Brain microvascular endothelial cell (primary cell): ENCODE results near the gene MYCBP.

Experiments used
- DNase-seq: peaks from one replicate; pipeline ENCODE4 v3.0.0-alpha.2; 2020
- H3K27ac ChIP-seq: fragments of 250-450 bp; sonication (Bioruptor Pico); 2 replicates; pipeline ENCODE4 v1.5.1; 2020; ENCODE audit warnings: mild to moderate bottlenecking, moderate library complexity
- H3K27me3 ChIP-seq: fragments of 250-450 bp; sonication (Bioruptor Pico); replicated peaks from 2 replicates; pipeline ENCODE4 v1.5.1; 2020; ENCODE audit warnings: mild to moderate bottlenecking
- H3K36me3 ChIP-seq: fragments of 250-450 bp; sonication (Bioruptor Pico); replicated peaks from 2 replicates; pipeline ENCODE4 v1.5.1; 2020; ENCODE audit warnings: mild to moderate bottlenecking
- H3K4me3 ChIP-seq: 2 replicates; pipeline ENCODE4 v1.5.1; 2011; ENCODE audit warnings: low read depth, mild to moderate bottlenecking, control low read depth, low read length, moderate library complexity
- CTCF ChIP-seq: IDR thresholded peaks from 2 replicates; pipeline ENCODE4 v1.5.1; 2011; ENCODE audit warnings: low read depth, mild to moderate bottlenecking, moderate library complexity, low read length, control low read depth, inconsistent platforms; ENCODE audit errors: missing control alignments
- in situ Hi-C: cut with HindIII; loops from 2 replicates; pipeline ENCODE4 v1.10.0; 2017; ENCODE audit warnings: low sequenced_read_pairs, low pct_ligation_motif_present

MYCBP gene

GRCh38 chr1:38819040-38819439 is 54.1 kb downstream of the MYCBP start:
- in situ Hi-C loops = loop anchor here (25.0 kb wide), 1 partner anchor 782 kb away; the partner anchor contains the start of gene POU3F1
- Histone ChIP-seq H3K27ac (no peak overlapping the region), H3K36me3 (no peaks in the 10 kb centered on the region), H3K4me3 (no peak overlapping the region), H3K27me3 (peaks cover 59% of the 10 kb centered on the region)
- no peak for DNase-seq
- no peak for TF ChIP-seq CTCF

- H3K36me3 ChIP-seq = no peaks in the 10 kb centered on the region
- in situ Hi-C loops = loop anchor here (25.0 kb wide), 1 partner anchor 781 kb away; the partner anchor contains the start of gene POU3F1
- H3K27me3 ChIP-seq = peaks cover 60% of the 10 kb centered on the region
- peak; percentile 37 for TF ChIP-seq CTCF
- DNase-seq = no peak
- no peak overlapping the region for H3K27ac ChIP-seq
- peak overlapping the region; percentile 24 for H3K4me3 ChIP-seq
These were observed 54.8 kb downstream of the MYCBP start for GRCh38 chr1:38818175-38818976.

GRCh38 chr1:38817267-38818174 is 55.6 kb downstream of the MYCBP start:
- TF ChIP-seq CTCF = no peak
- H3K4me3 ChIP-seq = peak overlapping the region; percentile 5
- no peaks in the 10 kb centered on the region for H3K36me3 ChIP-seq
- H3K27me3 ChIP-seq = peaks cover 60% of the 10 kb centered on the region
- DNase-seq = no peak
- no peak overlapping the region for H3K27ac ChIP-seq
- in situ Hi-C loops = loop anchor here (25.0 kb wide), 1 partner anchor 780 kb away; the partner anchor contains the start of gene POU3F1

- TF ChIP-seq CTCF = no peak
- Histone ChIP-seq H3K27ac (no peak overlapping the region), H3K4me3 (no peak overlapping the region), H3K27me3 (peaks cover 53% of the 10 kb centered on the region), H3K36me3 (no peaks in the 10 kb centered on the region)
- in situ Hi-C loops = loop anchor here (25.0 kb wide), 1 partner anchor 779 kb away; the partner anchor contains the start of gene POU3F1
- no peak for DNase-seq
These were observed 57.1 kb downstream of the MYCBP start for GRCh38 chr1:38815903-38816627.

- Histone ChIP-seq H3K36me3 (no peaks in the 10 kb centered on the region), H3K27ac (no peak overlapping the region), H3K27me3 (peaks cover 51% of the 10 kb centered on the region), H3K4me3 (no peak overlapping the region)
- no peak for TF ChIP-seq CTCF
- no peak for DNase-seq
- in situ Hi-C loops = loop anchor here (25.0 kb wide), 1 partner anchor 778 kb away; the partner anchor contains the start of gene POU3F1
These were observed 58.1 kb downstream of the MYCBP start for GRCh38 chr1:38814984-38815464.
